ENCODE data around the gene MED9. TPM values are rescaled to one million over a fixed set of nuclear protein-coding genes. Genes with fewer than 3 reads are reported as not detected.

The MED9 gene
- total and polyA plus RNA-seq, 8 donors, result 4.6 to 12.2 (median 7.1) TPM

DNA sequence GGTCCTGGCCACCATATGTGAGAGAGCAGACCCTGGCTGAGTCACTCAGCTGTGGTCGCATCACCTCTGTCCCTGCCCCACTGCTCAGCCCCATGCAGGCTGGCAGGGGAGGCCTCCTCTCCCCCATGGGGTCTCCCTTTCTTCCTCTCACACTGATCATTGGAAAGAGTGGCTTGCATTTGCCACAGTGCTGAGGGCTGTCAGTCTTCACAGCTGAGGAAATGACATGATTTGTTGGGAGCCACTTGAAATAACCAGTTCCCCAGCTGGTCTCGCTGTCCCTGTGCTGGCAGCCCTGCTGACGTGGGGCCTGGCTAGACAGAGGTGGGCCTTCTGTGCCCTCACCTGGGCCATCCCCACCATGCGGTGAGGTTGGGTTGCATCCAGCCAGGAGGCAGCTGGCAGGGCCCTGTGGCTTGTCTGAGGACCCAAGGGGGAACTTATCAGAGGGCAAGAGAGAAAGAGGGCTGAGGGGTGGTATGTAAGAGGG, 30.1 kb upstream of the MED9 start:
- Histone ChIP-seq H3K27me3 (no peaks in the 10 kb centered on the region), H3K9me3 (no peaks in the 10 kb centered on the region), H3K27ac (peak overlapping the region in 3 of 4 donors; percentile 41 to 80 (median 53)), H3K4me1 (no peaks in the 10 kb centered on the region), H3K36me3 (no peaks in the 10 kb centered on the region), H3K4me3 (no peak overlapping the region)
- intact Hi-C loops (cut with DNase I), result no loop called here
- TF ChIP-seq, protein P1, sequence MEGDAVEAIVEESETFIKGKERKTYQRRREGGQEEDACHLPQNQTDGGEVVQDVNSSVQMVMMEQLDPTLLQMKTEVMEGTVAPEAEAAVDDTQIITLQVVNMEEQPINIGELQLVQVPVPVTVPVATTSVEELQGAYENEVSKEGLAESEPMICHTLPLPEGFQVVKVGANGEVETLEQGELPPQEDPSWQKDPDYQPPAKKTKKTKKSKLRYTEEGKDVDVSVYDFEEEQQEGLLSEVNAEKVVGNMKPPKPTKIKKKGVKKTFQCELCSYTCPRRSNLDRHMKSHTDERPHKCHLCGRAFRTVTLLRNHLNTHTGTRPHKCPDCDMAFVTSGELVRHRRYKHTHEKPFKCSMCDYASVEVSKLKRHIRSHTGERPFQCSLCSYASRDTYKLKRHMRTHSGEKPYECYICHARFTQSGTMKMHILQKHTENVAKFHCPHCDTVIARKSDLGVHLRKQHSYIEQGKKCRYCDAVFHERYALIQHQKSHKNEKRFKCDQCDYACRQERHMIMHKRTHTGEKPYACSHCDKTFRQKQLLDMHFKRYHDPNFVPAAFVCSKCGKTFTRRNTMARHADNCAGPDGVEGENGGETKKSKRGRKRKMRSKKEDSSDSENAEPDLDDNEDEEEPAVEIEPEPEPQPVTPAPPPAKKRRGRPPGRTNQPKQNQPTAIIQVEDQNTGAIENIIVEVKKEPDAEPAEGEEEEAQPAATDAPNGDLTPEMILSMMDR (IDR thresholded peaks at IDR 0.05), result no peak
- 85 to 87% methylated on average over 4 of the region's 4 CpGs for WGBS, 2 donors
- DNase-seq, result no peak
- ATAC-seq, result peak in 3 of 4 donors; percentile 6 to 27 (median 6)
- no peak for FAIRE-seq

DNA sequence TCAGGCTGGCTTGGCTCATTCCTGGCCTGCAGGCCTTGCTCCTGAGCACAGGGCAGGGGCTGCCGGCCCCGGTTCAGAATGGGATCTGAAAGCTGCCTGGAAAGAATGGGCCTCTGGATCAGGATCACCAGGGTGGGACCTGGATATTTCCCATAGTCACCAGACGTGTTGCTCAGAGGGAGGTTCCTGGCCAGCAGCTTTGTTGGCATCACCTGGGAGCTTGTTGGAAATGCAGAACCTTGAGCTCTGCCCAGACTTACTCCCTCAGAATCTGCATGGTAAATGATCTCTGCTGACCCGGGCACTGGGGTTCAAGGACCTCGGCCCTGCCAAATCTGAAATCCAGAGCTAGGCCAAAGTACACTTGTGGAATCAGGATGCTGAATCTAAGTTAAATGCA, 29.5 kb upstream of the MED9 start:
- H3K4me1 ChIP-seq, result no peaks in the 10 kb centered on the region
- no peaks in the 10 kb centered on the region for H3K36me3 ChIP-seq
- intact Hi-C loops (cut with DNase I), result no loop called here
- H3K27me3 ChIP-seq, result no peaks in the 10 kb centered on the region
- no peaks in the 10 kb centered on the region for H3K9me3 ChIP-seq
- 77 to 82% methylated on average over 5 of the region's 5 CpGs for WGBS, 2 donors
- ATAC-seq, result no peak
- no peak for FAIRE-seq
- TF ChIP-seq, protein P1 (IDR thresholded peaks at IDR 0.05), result no peak
- no peak overlapping the region for H3K4me3 ChIP-seq
- DNase-seq, result no peak
- H3K27ac ChIP-seq, result peak overlapping the region in 3 of 4 donors; percentile 41 to 80 (median 53)

DNA sequence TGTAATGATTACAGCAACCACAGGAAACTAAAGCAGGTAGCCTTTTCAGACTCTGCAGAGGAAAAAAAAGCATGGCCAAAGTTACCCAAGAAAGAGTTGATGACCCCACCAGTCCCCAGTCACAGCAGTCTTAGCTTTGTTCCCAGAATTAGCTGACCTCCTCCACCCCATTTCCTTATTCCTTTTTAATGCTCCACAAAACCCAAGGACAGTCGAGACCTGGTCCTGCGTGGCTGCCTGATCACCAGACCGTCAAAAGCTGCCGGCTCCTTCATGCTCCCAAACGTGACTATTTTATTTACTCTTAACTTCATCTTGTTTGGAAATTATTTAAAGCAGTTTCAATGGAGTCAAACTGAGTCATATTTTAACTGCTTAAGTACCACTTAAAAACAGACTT, 28.7 kb upstream of the MED9 start:
- no peaks in the 10 kb centered on the region for H3K27me3 ChIP-seq
- H3K4me1 ChIP-seq, result no peaks in the 10 kb centered on the region
- TF ChIP-seq, protein P1 (IDR thresholded peaks at IDR 0.05), result no peak
- WGBS, 2 donors, result 64 to 66% methylated on average over 5 of the region's 5 CpGs
- no peak for DNase-seq
- H3K27ac ChIP-seq, result no peak overlapping the region
- H3K4me3 ChIP-seq, result no peak overlapping the region
- intact Hi-C loops (cut with DNase I), result no loop called here
- H3K36me3 ChIP-seq, result no peaks in the 10 kb centered on the region
- H3K9me3 ChIP-seq, result no peaks in the 10 kb centered on the region
- no peak for FAIRE-seq
- no peak for ATAC-seq

DNA sequence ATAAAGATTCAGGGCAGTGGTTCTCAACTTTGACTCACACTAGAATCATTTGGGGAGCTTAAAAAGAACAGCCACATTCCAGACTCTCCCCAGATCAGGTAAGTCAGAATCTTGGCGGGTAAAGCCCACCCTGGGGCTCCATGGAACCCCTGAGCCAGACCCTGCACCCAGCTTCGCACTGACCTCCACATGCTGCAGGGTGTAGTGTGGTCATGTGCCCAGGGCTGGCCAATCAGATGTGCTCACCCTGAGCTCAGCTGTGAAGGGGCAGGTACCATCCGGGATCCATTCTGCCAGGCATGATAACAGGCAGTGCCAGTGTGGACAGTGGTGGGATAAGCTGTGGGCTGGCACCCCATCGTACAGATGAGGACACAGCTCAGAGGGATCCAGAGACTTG, 28.1 kb upstream of the MED9 start:
- 73 to 81% methylated on average over 4 of the region's 4 CpGs for WGBS, 2 donors
- ATAC-seq (no peak), DNase-seq (no peak), FAIRE-seq (no peak)
- Histone ChIP-seq H3K9me3 (no peaks in the 10 kb centered on the region), H3K4me1 (no peaks in the 10 kb centered on the region), H3K27me3 (no peaks in the 10 kb centered on the region), H3K27ac (no peak overlapping the region), H3K4me3 (no peak overlapping the region), H3K36me3 (no peaks in the 10 kb centered on the region)
- TF ChIP-seq, protein P1 (IDR thresholded peaks at IDR 0.05), result no peak
- intact Hi-C loops (cut with DNase I), result no loop called here

DNA sequence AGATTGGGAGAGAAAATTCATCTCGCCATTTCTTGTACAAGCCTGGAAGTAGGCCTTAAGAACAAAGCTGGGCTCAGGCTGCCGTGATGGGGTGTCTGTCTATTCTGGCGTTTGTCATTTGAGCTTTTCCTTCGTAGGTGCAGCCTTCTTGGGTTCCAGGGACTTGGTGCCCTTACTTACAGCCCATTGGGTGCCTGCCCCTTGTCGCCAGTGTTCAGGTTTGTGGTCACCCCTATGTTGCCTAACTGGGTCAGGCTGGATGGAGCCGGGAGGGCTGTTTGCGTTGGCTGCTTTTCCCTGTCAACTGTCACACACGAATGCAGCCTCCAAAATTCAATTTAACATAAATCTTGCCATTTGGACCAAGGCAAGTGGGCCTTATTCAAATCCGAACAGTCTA, 23.7 kb upstream of the MED9 start:
- ATAC-seq (no peak), FAIRE-seq (no peak), DNase-seq (no peak)
- Histone ChIP-seq H3K4me3 (no peak overlapping the region), H3K27me3 (no peaks in the 10 kb centered on the region), H3K36me3 (no peaks in the 10 kb centered on the region), H3K27ac (no peak overlapping the region), H3K4me1 (no peaks in the 10 kb centered on the region), H3K9me3 (no peaks in the 10 kb centered on the region)
- intact Hi-C loops (cut with DNase I), result no loop called here
- WGBS, 2 donors, result 75 to 78% methylated on average over 9 of the region's 9 CpGs
- TF ChIP-seq, protein P1 (IDR thresholded peaks at IDR 0.05), result no peak
